Measurements from ENCODE around the gene MGAT4B. TPM values are rescaled to one million over a fixed set of nuclear protein-coding genes. Genes with fewer than 3 reads are reported as not detected.

MGAT4B gene

GRCh38 chr5:179749857-179750508, 56.7 kb downstream of the MGAT4B start:
- Histone ChIP-seq H3K4me1 (ENCODE audit: control insufficient read depth, low read depth, low read length) (peaks cover 1% of the 10 kb centered on the region), H3K4me3 (ENCODE audit: low read length) (no peak overlapping the region), H2BK120ac (ENCODE audit: low read depth, low read length) (no peak overlapping the region), H3K79me2 (ENCODE audit: control insufficient read depth, insufficient read depth, low read length) (peaks cover 50% of the 10 kb centered on the region), H3K4me2 (ENCODE audit: low read length) (no peak overlapping the region), H2BK15ac (replicated peaks; ENCODE audit: low read depth) (no peak overlapping the region), H3K18ac (ENCODE audit: low read length) (no peak overlapping the region), H3K4ac (ENCODE audit: low read depth, low read length) (no peak overlapping the region), H3K36me3 (ENCODE audit: control insufficient read depth, insufficient read depth, low read length) (no peaks in the 10 kb centered on the region), H4K5ac (ENCODE audit: low read length) (no peak overlapping the region), H4K8ac (ENCODE audit: low read depth, low read length) (no peak overlapping the region), H3K9ac (ENCODE audit: low read length) (no peak overlapping the region), H3K79me1 (ENCODE audit: low read length) (peaks cover 16% of the 10 kb centered on the region), H3K56ac (ENCODE audit: low read length) (no peak overlapping the region), H3K23ac (ENCODE audit: low read length) (no peak overlapping the region), H3K27me3 (ENCODE audit: insufficient read depth, low read length, poor library complexity) (no peaks in the 10 kb centered on the region), H2AK5ac (ENCODE audit: low read length) (no peak overlapping the region), H3K27ac (ENCODE audit: low read depth, low read length) (no peak overlapping the region), H2BK5ac (ENCODE audit: low read length) (no peak overlapping the region)
- DNase-seq: no peak
- WGBS (ENCODE audit: extremely low coverage, insufficient coverage, low lambda C conversion rate): no CpG with 5 or more reads among the region's 8 CpGs

GRCh38 chr5:179747811-179748210, 58.9 kb downstream of the MGAT4B start:
- no peak overlapping the region for H3K23ac ChIP-seq (ENCODE audit: low read length)
- H3K56ac ChIP-seq (ENCODE audit: low read length): no peak overlapping the region

More at GRCh38 chr5:179747811-179748210, 58.9 kb downstream of the MGAT4B start:
- Histone ChIP-seq H3K18ac (ENCODE audit: low read length) (no peak overlapping the region), H3K36me3 (ENCODE audit: control insufficient read depth, insufficient read depth, low read length) (no peaks in the 10 kb centered on the region), H4K8ac (ENCODE audit: low read depth, low read length) (no peak overlapping the region), H3K4me2 (ENCODE audit: low read length) (no peak overlapping the region), H3K4me3 (ENCODE audit: low read length) (no peak overlapping the region), H2BK15ac (replicated peaks; ENCODE audit: low read depth) (no peak overlapping the region), H2BK120ac (ENCODE audit: low read depth, low read length) (no peak overlapping the region), H3K4ac (ENCODE audit: low read depth, low read length) (no peak overlapping the region), H3K27ac (ENCODE audit: low read depth, low read length) (no peak overlapping the region), H2BK5ac (ENCODE audit: low read length) (no peak overlapping the region), H3K9ac (ENCODE audit: low read length) (no peak overlapping the region), H3K27me3 (ENCODE audit: insufficient read depth, low read length, poor library complexity) (no peaks in the 10 kb centered on the region), H3K79me1 (ENCODE audit: low read length) (peaks cover 14% of the 10 kb centered on the region), H4K5ac (ENCODE audit: low read length) (no peak overlapping the region), H2AK5ac (ENCODE audit: low read length) (no peak overlapping the region), H3K4me1 (ENCODE audit: control insufficient read depth, low read depth, low read length) (no peaks in the 10 kb centered on the region), H3K79me2 (ENCODE audit: control insufficient read depth, insufficient read depth, low read length) (peaks cover 37% of the 10 kb centered on the region)
- no CpG with 5 or more reads among the region's 3 CpGs for WGBS (ENCODE audit: extremely low coverage, insufficient coverage, low lambda C conversion rate)
- no peak for DNase-seq

Small RNA genes lying within 50 kb of the gene (small RNA-seq; reads per million reads assigned to genes)
- gene MIR1229 (ENCODE audit: insufficient read depth) (0.54 reads per million), gene RF00019 (ENCODE audit: insufficient read depth) (not detected)
